ENCODE data around the gene BAZ2A.

GRCh38 chr12:56636675-56637540, 6.8 kb upstream of the BAZ2A start:
- TF ChIP-seq EZH2 (IDR thresholded peaks at IDR 0.05; ENCODE audit: low read depth, unreplicated experiment) = no peak
- TF ChIP-seq CTCF (conservative IDR thresholded peaks at IDR 0.05; ENCODE audit: low read depth in 2 of 2) = peak; percentile 60 to 90
- peak; percentile 72 for TF ChIP-seq POLR2AphosphoS5 (IDR thresholded peaks at IDR 0.05; ENCODE audit: low read depth)
- no peak for TF ChIP-seq JUNB (IDR thresholded peaks at IDR 0.05; ENCODE audit: unreplicated experiment)
